Measurements from ENCODE around the gene AOC1. TPM values are rescaled to one million over a fixed set of nuclear protein-coding genes. Genes with fewer than 3 reads are reported as not detected.

Gene AOC1
- total and polyA plus RNA-seq, 10 of the 15 experiments (the other 5 are each of a cell fraction or from before 2014, with no cell fraction given), result 0.07 TPM; not detected in 9

DNA sequence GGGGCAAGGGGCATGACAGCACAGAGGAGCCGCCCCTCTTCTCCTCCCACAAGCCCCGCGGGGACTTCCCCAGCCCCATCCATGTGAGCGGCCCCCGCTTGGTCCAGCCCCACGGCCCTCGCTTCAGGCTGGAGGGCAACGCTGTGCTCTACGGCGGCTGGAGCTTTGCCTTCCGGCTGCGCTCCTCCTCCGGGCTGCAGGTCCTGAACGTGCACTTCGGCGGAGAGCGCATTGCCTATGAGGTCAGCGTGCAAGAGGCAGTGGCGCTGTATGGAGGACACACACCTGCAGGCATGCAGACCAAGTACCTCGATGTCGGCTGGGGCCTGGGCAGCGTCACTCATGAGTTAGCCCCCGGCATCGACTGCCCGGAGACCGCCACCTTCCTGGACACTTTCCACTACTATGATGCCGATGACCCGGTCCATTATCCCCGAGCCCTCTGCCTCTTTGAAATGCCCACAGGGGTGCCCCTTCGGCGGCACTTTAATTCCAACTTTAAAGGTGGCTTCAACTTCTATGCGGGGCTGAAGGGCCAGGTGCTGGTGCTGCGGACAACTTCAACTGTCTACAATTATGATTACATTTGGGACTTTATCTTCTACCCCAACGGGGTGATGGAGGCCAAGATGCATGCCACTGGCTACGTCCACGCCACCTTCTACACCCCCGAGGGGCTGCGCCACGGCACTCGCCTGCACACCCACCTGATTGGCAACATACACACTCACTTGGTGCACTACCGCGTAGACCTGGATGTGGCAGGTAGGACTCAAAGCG, 5.1 kb downstream of the AOC1 start:
- no peak for DNase-seq (ENCODE audit: low read depth, low spot score)
- H3K9ac ChIP-seq (ENCODE audit: control insufficient read depth, insufficient read depth, low read length), result no peak overlapping the region
- H3K4me2 ChIP-seq (ENCODE audit: control insufficient read depth, insufficient read depth), result no peak overlapping the region
- H2AFZ ChIP-seq (ENCODE audit: control insufficient read depth, low read depth, low read length), result no peak overlapping the region
- H3K36me3 ChIP-seq (ENCODE audit: control insufficient read depth in 2 of 2, insufficient read depth in 2 of 2, low read length in 1 of 2), result no peaks in the 10 kb centered on the region
- no peak overlapping the region for H3K27ac ChIP-seq (ENCODE audit: control insufficient read depth, insufficient read depth)
- H3K4me3 ChIP-seq, result no peak overlapping the region
- CTCF ChIA-PET, result no interaction called here
- no peak for ATAC-seq
- H4K20me1 ChIP-seq (ENCODE audit: control insufficient read depth, insufficient read depth), result no peaks in the 10 kb centered on the region
- 77% methylated on average over 41 of the region's 43 CpGs for WGBS (ENCODE audit: insufficient coverage, insufficient replicate concordance, low lambda C conversion rate, missing lambda C conversion rate)
- peaks cover 0 to 1% of the 10 kb centered on the region in 2 experiments for H3K27me3 ChIP-seq (replicated peaks in 1 of 2; ENCODE audit: control insufficient read depth in 2 of 2, insufficient read depth in 2 of 2, low read length in 1 of 2)
- FAIRE-seq, result no peak
- SMC1A ChIA-PET (ENCODE audit: uncharacterized antibody, unreplicated experiment), result no interaction called here
- BruUV-seq (replicated peaks), result no TSS peak
- RAD21 ChIA-PET (ENCODE audit: unreplicated experiment), result no interaction called here
- POLR2A ChIA-PET, result no interaction called here
- H3K79me2 ChIP-seq (ENCODE audit: control insufficient read depth, insufficient read depth, low read length), result no peaks in the 10 kb centered on the region
- no peak for TF ChIP-seq CREM (IDR thresholded peaks at IDR 0.05; ENCODE audit: low read depth)
- in situ Hi-C loops (cut with MboI) (no loop called here), intact Hi-C loops (cut with micrococcal nuclease; ENCODE audit: unreplicated experiment) (no loop called here)
- H3K9me3 ChIP-seq (replicated peaks; ENCODE audit: control insufficient read depth, insufficient read depth, low read length), result no peaks in the 10 kb centered on the region
- no peaks in the 10 kb centered on the region for H3K4me1 ChIP-seq (ENCODE audit: control insufficient read depth, insufficient read depth, low read length)

DNA sequence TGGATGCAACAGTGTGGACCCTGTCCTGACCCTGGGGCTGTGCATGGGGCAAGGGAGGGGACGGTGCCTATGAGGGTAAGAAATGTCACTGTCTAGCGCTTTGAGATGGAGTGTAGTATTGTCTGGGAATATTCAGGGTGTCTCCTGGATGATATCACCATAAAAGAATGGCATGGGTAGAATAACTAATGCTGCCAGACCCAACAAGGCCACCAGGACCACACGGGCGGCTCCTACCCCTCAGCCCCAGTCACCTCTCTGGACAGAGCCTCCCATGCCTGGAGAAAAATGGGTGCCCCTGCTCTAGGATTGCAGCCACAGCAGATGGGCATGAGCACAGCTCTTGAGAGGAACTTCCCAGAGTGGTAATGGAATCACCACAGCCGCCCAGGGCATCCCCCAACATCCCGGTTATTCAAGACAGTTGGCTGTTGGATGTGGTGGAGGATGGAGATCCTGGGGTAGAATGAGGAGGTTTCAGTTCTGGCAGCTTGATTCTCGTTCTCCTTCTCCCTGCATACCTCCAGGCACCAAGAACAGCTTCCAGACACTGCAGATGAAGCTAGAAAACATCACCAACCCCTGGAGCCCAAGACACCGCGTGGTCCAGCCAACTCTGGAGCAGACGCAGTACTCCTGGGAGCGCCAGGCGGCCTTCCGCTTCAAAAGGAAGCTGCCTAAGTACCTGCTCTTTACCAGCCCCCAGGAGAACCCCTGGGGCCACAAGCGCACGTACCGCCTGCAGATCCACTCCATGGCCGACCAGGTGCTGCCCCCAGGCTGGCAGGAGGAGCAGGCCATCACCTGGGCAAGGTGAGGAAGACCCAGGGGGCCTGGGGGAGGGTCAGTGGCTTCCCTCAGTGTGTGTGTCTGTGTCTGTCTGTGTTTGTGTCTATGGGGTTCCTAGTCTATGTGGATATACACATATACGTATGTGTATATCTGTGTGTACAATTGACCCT, 6.2 kb downstream of the AOC1 start:
- Histone ChIP-seq H3K27ac (ENCODE audit: control insufficient read depth, insufficient read depth) (no peak overlapping the region), H3K36me3 (ENCODE audit: control insufficient read depth in 2 of 2, insufficient read depth in 2 of 2, low read length in 1 of 2) (no peaks in the 10 kb centered on the region), H4K20me1 (ENCODE audit: control insufficient read depth, insufficient read depth) (no peaks in the 10 kb centered on the region), H3K9ac (ENCODE audit: control insufficient read depth, insufficient read depth, low read length) (no peak overlapping the region), H3K4me1 (ENCODE audit: control insufficient read depth, insufficient read depth, low read length) (no peaks in the 10 kb centered on the region), H3K4me2 (ENCODE audit: control insufficient read depth, insufficient read depth) (no peak overlapping the region), H3K79me2 (ENCODE audit: control insufficient read depth, insufficient read depth, low read length) (no peaks in the 10 kb centered on the region), H2AFZ (ENCODE audit: control insufficient read depth, low read depth, low read length) (no peak overlapping the region), H3K4me3 (no peak overlapping the region), H3K27me3 (replicated peaks in 1 of 2; ENCODE audit: control insufficient read depth in 2 of 2, insufficient read depth in 2 of 2, low read length in 1 of 2) (no peaks in the 10 kb centered on the region; a peak in 2 of 4 replicates), H3K9me3 (replicated peaks; ENCODE audit: control insufficient read depth, insufficient read depth, low read length) (no peaks in the 10 kb centered on the region)
- BruUV-seq (replicated peaks), result no TSS peak
- SMC1A ChIA-PET (ENCODE audit: uncharacterized antibody, unreplicated experiment), result no interaction called here
- TF ChIP-seq RELA (IDR thresholded peaks at IDR 0.05; ENCODE audit: borderline replicate concordance, partially characterized antibody) (no peak), FOS (IDR thresholded peaks at IDR 0.05; ENCODE audit: borderline replicate concordance, extremely low read depth, insufficient read length) (no peak), SUZ12 (IDR thresholded peaks at IDR 0.05; ENCODE audit: unreplicated experiment) (no peak), TCF3 (IDR thresholded peaks at IDR 0.05; ENCODE audit: borderline replicate concordance, insufficient read depth, low read depth, low read length) (no peak), MTA3 (IDR thresholded peaks at IDR 0.05; ENCODE audit: borderline replicate concordance, low read length) (no peak), MYC (IDR thresholded peaks at IDR 0.05; ENCODE audit: insufficient read depth, insufficient read length, insufficient replicate concordance, low read length, severe bottlenecking) (no peak), TCF12 (IDR thresholded peaks at IDR 0.05; ENCODE audit: low read depth, low read length) (no peak), YBX1 (IDR thresholded peaks at IDR 0.05) (no peak), EZH2 (IDR thresholded peaks at IDR 0.05; ENCODE audit: borderline replicate concordance, control insufficient read depth, low read depth, low read length) (no peak), SPI1 (IDR thresholded peaks at IDR 0.05; ENCODE audit: borderline replicate concordance, insufficient read depth, low read depth, low read length) (no peak), RFX5 (IDR thresholded peaks at IDR 0.05; ENCODE audit: low read depth, low read length) (no peak), JUNB (IDR thresholded peaks at IDR 0.05) (no peak), TBL1XR1 (IDR thresholded peaks at IDR 0.05; ENCODE audit: low read depth, low read length) (no peak)
- TF ChIP-seq, protein P1, sequence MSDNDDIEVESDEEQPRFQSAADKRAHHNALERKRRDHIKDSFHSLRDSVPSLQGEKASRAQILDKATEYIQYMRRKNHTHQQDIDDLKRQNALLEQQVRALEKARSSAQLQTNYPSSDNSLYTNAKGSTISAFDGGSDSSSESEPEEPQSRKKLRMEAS (IDR thresholded peaks at IDR 0.05; ENCODE audit: low read depth, low read length), result no peak
- intact Hi-C loops (cut with micrococcal nuclease; ENCODE audit: unreplicated experiment), result no loop called here
- ATAC-seq, result no peak
- POLR2A ChIA-PET, result no interaction called here
- CTCF ChIA-PET, result interaction anchor here (0.8 kb wide), 1 partner anchor 18 kb away, joined by 4 read pairs; no protein-coding TSS in a partner anchor
- no peak for FAIRE-seq
- 53% methylated on average over 17 of the region's 18 CpGs for WGBS (ENCODE audit: insufficient coverage, insufficient replicate concordance, low lambda C conversion rate, missing lambda C conversion rate)
- DNase-seq (ENCODE audit: low read depth, low spot score), result no peak
- RAD21 ChIA-PET (ENCODE audit: unreplicated experiment), result no interaction called here
- in situ Hi-C loops (cut with MboI), result no loop called here

Data from GM12878 (cell line).